KBM-7 (cell line): ENCODE results near the gene MBOAT2.

ENCODE experiments used
- DNase-seq: peaks from one replicate; pipeline ENCODE4 v3.0.0-alpha.2; 2015
- in situ Hi-C: fragments of 300-500 bp; cut with MboI; formaldehyde crosslinking; loops from 2 replicates; pipeline ENCODE4 v1.14.3; 2020; ENCODE audit warnings: low sequenced_read_pairs, low pct_unique_long_range_greater_than_20kb, mixed read lengths

The MBOAT2 gene

GRCh38 chr2:8882094-8882493 is 121.4 kb downstream of the MBOAT2 start:
- in situ Hi-C loops, result no loop called here
- peak; percentile 48 for DNase-seq

DNA sequence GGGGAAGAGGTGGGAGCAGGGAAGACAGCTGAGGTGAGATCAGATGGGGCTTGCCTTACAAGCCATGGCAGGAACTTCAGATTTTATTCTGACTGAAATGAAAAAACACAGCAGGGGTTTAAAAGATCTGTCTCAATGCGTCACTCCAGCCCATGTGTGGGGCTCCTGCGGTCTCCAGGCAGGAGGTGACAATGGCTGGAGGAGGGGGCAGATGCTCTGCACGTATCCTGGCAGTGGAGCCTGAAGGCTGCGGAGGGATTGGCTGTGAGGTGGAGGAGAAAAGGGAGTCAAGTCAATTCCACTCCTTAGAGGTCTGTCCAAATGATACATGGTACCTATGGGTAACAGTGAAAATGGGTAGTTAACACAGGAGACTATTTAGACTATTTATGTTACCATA is 125.6 kb downstream of the MBOAT2 start:
- no peak for DNase-seq
- in situ Hi-C loops, result no loop called here

DNA sequence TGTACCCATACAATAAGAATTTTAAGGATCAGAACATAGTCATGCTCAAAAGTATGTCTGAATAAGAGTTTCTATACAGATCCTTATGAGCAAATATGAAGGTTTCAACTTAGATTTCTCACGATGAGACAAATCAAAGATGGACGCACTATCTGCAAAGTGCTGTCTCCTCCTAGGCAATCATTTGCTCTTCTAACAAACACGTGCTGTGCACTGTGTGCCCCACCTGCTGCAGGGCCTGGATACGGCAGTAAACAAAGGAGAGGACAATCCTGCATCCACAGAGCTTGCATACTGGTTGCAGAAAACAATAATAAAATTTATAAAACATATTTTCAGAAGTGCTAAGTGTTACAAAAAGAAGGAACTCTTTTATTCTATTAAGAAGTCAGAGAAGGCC is 126.2 kb downstream of the MBOAT2 start:
- no peak for DNase-seq
- in situ Hi-C loops, result no loop called here

GRCh38 chr2:8876628-8877027 is 126.9 kb downstream of the MBOAT2 start:
- DNase-seq, result no peak
- in situ Hi-C loops, result no loop called here

DNA sequence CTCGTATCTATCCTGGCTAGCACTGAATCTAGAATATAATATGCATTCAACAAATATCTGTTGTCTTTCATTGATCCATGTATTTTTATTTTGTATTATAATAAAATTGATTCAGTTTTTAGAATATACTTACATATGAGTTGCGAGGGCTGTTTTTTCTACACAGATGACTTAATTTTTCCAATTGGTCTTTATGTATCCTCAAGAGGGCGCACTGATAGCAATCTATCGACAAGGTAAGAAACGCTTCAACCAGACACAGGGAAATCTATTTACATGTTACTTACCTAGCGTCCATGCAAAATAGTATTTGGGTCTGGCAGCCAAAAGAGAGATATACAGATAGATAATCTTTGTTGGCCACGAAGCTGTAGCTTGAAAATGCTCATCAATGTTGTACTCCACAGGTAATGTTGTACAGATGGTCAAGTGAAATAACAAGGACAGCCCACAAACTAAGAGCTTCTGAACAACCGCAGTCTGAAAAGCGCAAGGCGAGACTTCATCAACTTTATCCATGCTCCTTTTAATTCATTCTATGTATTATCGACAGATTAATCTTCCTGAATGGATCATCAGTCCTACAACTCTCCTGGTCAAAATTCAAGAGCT is 130.6 kb downstream of the MBOAT2 start:
- peak; percentile 51 for DNase-seq
- in situ Hi-C loops, result no loop called here

- in situ Hi-C loops, result no loop called here
- no peak for DNase-seq
Observed at GRCh38 chr2:8870441-8870840, 133.0 kb downstream of the MBOAT2 start.

DNA sequence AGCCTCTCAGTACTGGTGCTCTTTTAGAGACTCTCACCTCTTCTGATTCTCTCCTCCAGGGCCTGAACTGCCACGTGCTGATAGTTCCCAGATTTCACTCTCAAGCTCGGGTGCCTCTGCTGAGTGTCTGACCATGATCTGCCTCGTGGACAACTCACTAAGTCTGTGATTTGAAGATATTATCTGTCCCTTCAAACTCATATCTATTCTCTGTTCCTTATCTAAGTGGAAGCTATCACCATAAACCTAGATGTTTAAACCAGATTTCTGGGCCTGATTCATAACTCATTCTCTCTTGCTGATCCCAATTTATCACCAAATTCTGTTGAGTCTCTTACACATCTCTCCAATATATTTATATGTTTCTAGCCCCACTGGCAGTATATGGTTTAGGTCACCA is 136.1 kb downstream of the MBOAT2 start:
- in situ Hi-C loops, result no loop called here
- no peak for DNase-seq

DNA sequence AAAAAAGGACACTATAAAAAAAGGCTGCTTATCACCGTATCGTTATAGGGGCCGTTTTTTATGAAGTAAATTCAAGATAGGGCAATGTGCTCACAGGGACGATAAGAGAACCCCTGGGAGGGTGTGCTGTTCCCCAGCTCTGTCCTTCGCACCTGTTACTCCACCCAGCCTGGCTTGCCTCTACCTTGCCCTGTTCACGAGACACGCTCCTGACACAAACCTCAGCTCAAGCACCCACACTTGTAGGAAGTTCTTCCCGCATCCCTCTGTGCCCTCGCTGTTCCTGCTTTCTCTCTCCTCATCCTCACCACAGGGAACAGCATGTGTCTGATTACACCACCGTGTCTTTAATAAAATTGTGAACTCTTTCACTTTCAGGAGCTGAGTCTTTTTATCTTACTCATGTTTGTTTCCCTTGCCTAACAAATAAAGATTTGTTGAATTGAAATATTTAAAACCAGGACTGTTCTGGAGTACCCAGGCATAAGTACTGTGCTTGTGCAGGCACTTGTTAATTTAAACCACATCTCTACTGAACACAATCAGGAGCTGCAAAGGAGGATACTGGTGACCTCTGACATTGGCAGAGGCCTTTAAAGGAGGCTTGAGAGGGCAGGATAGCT is 140.0 kb downstream of the MBOAT2 start:
- in situ Hi-C loops, result no loop called here
- no peak for DNase-seq

DNA sequence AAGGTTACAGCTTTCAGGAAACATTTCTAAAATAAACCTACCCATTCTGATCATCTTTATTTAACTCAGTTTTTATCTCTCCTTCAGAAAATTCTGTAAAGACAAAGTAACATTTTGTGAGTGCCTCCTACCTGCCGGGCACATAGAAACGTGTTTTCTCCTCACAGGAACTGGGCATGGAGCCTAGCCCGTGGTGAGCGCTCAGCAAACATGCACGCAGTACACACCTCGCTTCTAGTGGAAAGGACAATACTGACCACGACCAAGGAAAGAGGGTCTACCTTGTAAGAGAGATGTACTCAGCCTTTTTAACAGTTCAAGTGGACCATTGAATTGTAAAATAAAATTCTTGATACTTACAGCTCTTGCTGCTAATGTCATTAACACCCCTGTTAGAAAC is 141.3 kb downstream of the MBOAT2 start:
- in situ Hi-C loops, result no loop called here
- no peak for DNase-seq

GRCh38 chr2:8861797-8862196 is 141.7 kb downstream of the MBOAT2 start:
- no peak for DNase-seq
- in situ Hi-C loops, result no loop called here

GRCh38 chr2:8860239-8860638 is 143.2 kb downstream of the MBOAT2 start:
- DNase-seq, result no peak
- in situ Hi-C loops, result no loop called here

- in situ Hi-C loops, result no loop called here
- DNase-seq, result no peak
Observed at GRCh38 chr2:8858910-8859309, 144.6 kb downstream of the MBOAT2 start.

- in situ Hi-C loops, result no loop called here
Observed at GRCh38 chr2:8858264-8858663, 145.2 kb downstream of the MBOAT2 start.

DNA sequence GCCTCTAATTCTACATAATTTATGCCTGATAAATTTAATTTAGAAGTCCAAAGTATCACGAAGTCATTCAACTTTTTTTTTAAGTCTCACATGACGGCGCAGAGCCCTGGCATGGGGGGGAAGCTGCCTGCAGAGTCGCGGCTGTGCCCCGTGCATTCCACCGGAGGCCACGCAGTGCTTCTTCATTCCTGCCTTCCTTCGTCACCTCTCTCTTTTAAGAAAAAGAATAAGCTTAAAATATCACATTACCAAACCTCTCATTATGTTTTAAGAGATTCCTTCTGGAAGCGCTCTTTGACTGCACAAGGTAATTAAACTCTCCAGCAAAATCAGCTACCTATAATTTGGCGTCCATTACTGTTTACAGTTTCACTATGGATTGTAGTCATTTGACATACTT is 145.8 kb downstream of the MBOAT2 start:
- in situ Hi-C loops, result no loop called here
- no peak for DNase-seq

More at GRCh38 chr2:8858264-8858663, 145.2 kb downstream of the MBOAT2 start:
- DNase-seq, result no peak

GRCh38 chr2:8856176-8856575 is 147.3 kb downstream of the MBOAT2 start:
- in situ Hi-C loops, result no loop called here
- DNase-seq, result no peak

GRCh38 chr2:8855010-8855409 is 148.5 kb downstream of the MBOAT2 start:
- in situ Hi-C loops, result no loop called here
- no peak for DNase-seq

GRCh38 chr2:8853426-8853825 is 150.1 kb downstream of the MBOAT2 start:
- DNase-seq, result no peak
- in situ Hi-C loops, result no loop called here

- no peak for DNase-seq
- in situ Hi-C loops, result no loop called here
Observed at GRCh38 chr2:8851811-8852560, 151.5 kb downstream of the MBOAT2 start.

GRCh38 chr2:8850845-8851487 is 152.5 kb downstream of the MBOAT2 start:
- in situ Hi-C loops, result no loop called here
- DNase-seq, result no peak

DNA sequence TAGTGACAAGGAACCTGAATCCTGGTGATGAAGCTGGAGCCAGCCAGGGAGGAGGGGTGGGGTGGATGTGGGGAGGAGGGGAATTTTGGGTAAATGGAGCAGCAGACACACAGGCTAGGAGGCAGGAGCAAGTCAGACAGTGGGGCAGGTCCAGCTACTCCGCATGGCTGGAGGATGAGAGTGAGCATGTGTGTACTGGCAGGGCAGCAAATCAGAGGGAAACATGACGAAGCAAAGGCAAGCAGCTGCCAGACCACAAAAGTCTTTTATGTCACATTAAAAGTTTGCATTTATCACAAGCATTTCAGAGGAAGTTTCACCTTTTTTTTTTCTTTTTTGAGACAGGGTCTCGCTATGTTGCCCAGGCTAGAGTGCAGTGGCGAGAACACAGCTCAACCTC is 154.2 kb downstream of the MBOAT2 start:
- in situ Hi-C loops, result no loop called here

More for the DNA sequence above, 154.2 kb downstream of the MBOAT2 start:
- DNase-seq, result no peak
